CD4-positive, alpha-beta T cell (primary cell): ENCODE results near the gene GRK5. TPM values are rescaled to one million over a fixed set of nuclear protein-coding genes. Genes with fewer than 3 reads are reported as not detected.

Source experiments
- ATAC-seq: fragments of 200-7000 bp; cut with Tn5 transposase; one replicate; pipeline ENCODE4 v1.10.0; 2022; ENCODE audit warnings: mild to moderate bottlenecking; ENCODE audit not compliant: poor library complexity
- CTCF ChIA-PET: fragments of 350-600 bp; sonication (Branson Sonifier 250); formaldehyde crosslinking; loops from one replicate; lab custom pipeline; 2021; ENCODE audit warnings: antibody characterized with exemption, inconsistent platforms; lab: Charles Lee
- POLR2A ChIA-PET: fragments of 350-600 bp; sonication (Branson Sonifier 250); formaldehyde crosslinking; loops from one replicate; lab custom pipeline; 2021; ENCODE audit warnings: antibody characterized with exemption, inconsistent platforms; lab: Charles Lee
- DNase-seq, 14 experiments: peaks; one replicate each; pipeline ENCODE4 v3.0.0-alpha.2; 2013 to 2020; ENCODE audit warnings: mixed read lengths in 2 of 14
- H3K27ac ChIP-seq, 2 donors: one replicate each; pipeline versions ENCODE4 v1.5.1 to v1.7.0; 2013; ENCODE audit warnings: low read length in 2 of 2, low read depth in 1 of 2, mild to moderate bottlenecking in 1 of 2
- H3K27me3 ChIP-seq, 2 experiments: 1 replicate in 1 of 2; 2 replicates in 1 of 2; pipeline versions ENCODE4 v1.6.1 to v1.7.0; 2013; ENCODE audit warnings: low read length in 2 of 2, control low read depth in 1 of 2, mild to moderate bottlenecking in 1 of 2, moderate library complexity in 1 of 2; ENCODE audit not compliant: insufficient read depth in 2 of 2, control insufficient read depth in 1 of 2
- H3K36me3 ChIP-seq: one replicate; pipeline ENCODE4 v1.6.1; 2013; ENCODE audit warnings: low read length, control low read depth; ENCODE audit not compliant: insufficient read depth
- H3K4me1 ChIP-seq: one replicate; pipeline ENCODE4 v1.6.1; 2013; ENCODE audit warnings: low read length, control low read depth; ENCODE audit not compliant: insufficient read depth
- H3K4me3 ChIP-seq: one replicate; pipeline ENCODE4 v1.5.1; 2013; ENCODE audit warnings: mild to moderate bottlenecking, low read length, moderate library complexity
- H3K9me3 ChIP-seq, 2 experiments: 1 replicate in 1 of 2; 2 replicates in 1 of 2; pipeline versions ENCODE4 v1.6.1 to v1.7.0; 2013; ENCODE audit warnings: low read length in 2 of 2, mild to moderate bottlenecking in 2 of 2, control low read depth in 1 of 2, moderate library complexity in 1 of 2; ENCODE audit not compliant: control insufficient read depth in 1 of 2, insufficient read depth in 1 of 2
- H3K27ac Mint-ChIP-seq: one replicate; pipeline ENCODE4 v1.8.0; 2020; ENCODE audit warnings: mixed read lengths
- H3K27me3 Mint-ChIP-seq: one replicate; pipeline ENCODE4 v1.8.0; 2021; ENCODE audit warnings: mixed read lengths
- H3K36me3 Mint-ChIP-seq: one replicate; pipeline ENCODE4 v1.8.0; 2021; ENCODE audit warnings: low read depth, mixed read lengths
- H3K4me1 Mint-ChIP-seq: one replicate; pipeline ENCODE4 v1.8.0; 2021; ENCODE audit warnings: low read depth, mixed read lengths
- H3K4me3 Mint-ChIP-seq: one replicate; pipeline ENCODE4 v1.8.0; 2020; ENCODE audit warnings: mild to moderate bottlenecking, mixed read lengths
- H3K9me3 Mint-ChIP-seq: one replicate; pipeline ENCODE4 v1.8.0; 2020; ENCODE audit warnings: mixed read lengths
- CTCF ChIP-seq: fragments of 200-600 bp; IDR thresholded peaks from one replicate; pipeline ENCODE4 v1.8.0; 2022; ENCODE audit warnings: antibody characterized with exemption, mild to moderate bottlenecking
- intact Hi-C, 2 experiments: fragments of 100-400 bp; cut with DNase I in 1 of 2; cut with micrococcal nuclease in 1 of 2; formaldehyde crosslinking; loops; one replicate each; pipeline versions ENCODE4 v1.15.1 to v1.9.0; 2023 to 2025; cut with DNase I, micrococcal nuclease
- total RNA-seq, 174 experiments: library from RNA in 2 of 174; stranded (reverse) in 2 of 174; gene quantifications; one replicate each; pipeline ENCODE4 v1.2.3 and lab custom pipeline; 2021 to 2026

The GRK5 gene
- total RNA-seq, 2 experiments from 2014 or later: 19.2 to 20.8 TPM

GRCh38 chr10:119309423-119309770 is 102.0 kb downstream of the GRK5 start:
- H3K4me3 Mint-ChIP-seq: no peak overlapping the region

GRCh38 chr10:119310806-119311205 is 103.4 kb downstream of the GRK5 start:
- no peak overlapping the region for H3K4me3 Mint-ChIP-seq
- no peaks in the 10 kb centered on the region for H3K27me3 Mint-ChIP-seq
- intact Hi-C loops: no loop called here
- H3K36me3 ChIP-seq: no peaks in the 10 kb centered on the region
- ChIA-PET CTCF (no interaction called here), POLR2A (no interaction called here)
- no peaks in the 10 kb centered on the region for H3K27me3 ChIP-seq
- H3K4me1 Mint-ChIP-seq: peaks cover 59% of the 10 kb centered on the region
- no peak overlapping the region for H3K27ac ChIP-seq
- H3K9me3 Mint-ChIP-seq: no peaks in the 10 kb centered on the region
- no peak for DNase-seq
- no peak overlapping the region for H3K4me3 ChIP-seq
- H3K4me1 ChIP-seq: peaks cover 66% of the 10 kb centered on the region
- no peak overlapping the region for H3K27ac Mint-ChIP-seq
- TF ChIP-seq CTCF: no peak
- no peak for ATAC-seq
- no peaks in the 10 kb centered on the region for H3K9me3 ChIP-seq
- H3K36me3 Mint-ChIP-seq: no peaks in the 10 kb centered on the region

More at GRCh38 chr10:119309423-119309770, 102.0 kb downstream of the GRK5 start:
- Mint-ChIP-seq H3K36me3 (no peaks in the 10 kb centered on the region), H3K27me3 (no peaks in the 10 kb centered on the region), H3K27ac (no peak overlapping the region), H3K9me3 (no peaks in the 10 kb centered on the region), H3K4me1 (peaks cover 62% of the 10 kb centered on the region)
- H3K4me3 ChIP-seq: no peak overlapping the region
- ATAC-seq: no peak
- H3K4me1 ChIP-seq: peaks cover 66% of the 10 kb centered on the region
- ChIA-PET POLR2A (no interaction called here), CTCF (interaction anchor here (0.9 kb wide), 1 partner anchor 110 kb away, joined by 3 read pairs; no protein-coding TSS in a partner anchor)
- H3K27ac ChIP-seq: no peak overlapping the region
- H3K9me3 ChIP-seq: no peaks in the 10 kb centered on the region
- DNase-seq: no peak
- H3K27me3 ChIP-seq: no peaks in the 10 kb centered on the region
- no peak for TF ChIP-seq CTCF
- no peaks in the 10 kb centered on the region for H3K36me3 ChIP-seq
- intact Hi-C loops: loop anchor here (5.0 kb wide), 2 partner anchors 108 to 233 kb away; partner anchors contain the start of gene RGS10 (in 1 of the 2)

- DNase-seq (no peak), ATAC-seq (no peak)
- Histone ChIP-seq H3K4me3 (no peak overlapping the region), H3K9me3 (no peaks in the 10 kb centered on the region), H3K4me1 (peaks cover 54% of the 10 kb centered on the region), H3K27ac (no peak overlapping the region), H3K27me3 (no peaks in the 10 kb centered on the region), H3K36me3 (no peaks in the 10 kb centered on the region)
- no peaks in the 10 kb centered on the region for H3K36me3 Mint-ChIP-seq
- POLR2A ChIA-PET: no interaction called here
- no peak overlapping the region for H3K4me3 Mint-ChIP-seq
- no peak overlapping the region for H3K27ac Mint-ChIP-seq
- H3K27me3 Mint-ChIP-seq: no peaks in the 10 kb centered on the region
- intact Hi-C loops: no loop called here
- TF ChIP-seq CTCF: no peak
- H3K4me1 Mint-ChIP-seq: peaks cover 47% of the 10 kb centered on the region
- CTCF ChIA-PET: interaction anchor here (1.2 kb wide), 1 partner anchor 133 kb away, joined by 3 read pairs; no protein-coding TSS in a partner anchor
- H3K9me3 Mint-ChIP-seq: no peaks in the 10 kb centered on the region
These were observed 104.9 kb downstream of the GRK5 start for GRCh38 chr10:119312241-119312640.
